ENCODE results near the gene RDH16. TPM values are rescaled to one million over a fixed set of nuclear protein-coding genes. Genes with fewer than 3 reads are reported as not detected.

Gene RDH16
- total RNA-seq, 1 experiment from 2014 or later, result 0.59 TPM

DNA sequence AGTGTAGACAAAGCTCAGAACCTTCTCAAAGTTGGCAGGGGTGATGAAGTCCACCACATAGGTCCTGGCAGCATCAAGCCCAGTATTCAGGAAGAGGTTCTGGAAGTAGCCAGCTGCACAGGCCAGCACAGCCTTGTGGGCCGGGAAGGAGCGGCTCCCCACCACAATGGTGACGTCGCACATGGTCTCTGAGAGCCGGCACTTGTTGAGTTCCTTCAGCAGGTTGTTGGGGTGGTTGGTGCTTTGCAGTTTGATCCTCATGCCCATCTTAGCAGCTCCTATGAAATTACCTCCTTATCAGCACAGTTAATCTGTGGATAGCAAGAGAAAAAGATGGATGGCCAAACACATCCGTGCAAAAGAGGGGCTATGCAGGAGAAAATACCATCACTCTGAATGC is 47.2 kb upstream of the RDH16 start (continued):
- TF ChIP-seq POLR2AphosphoS5 (IDR thresholded peaks at IDR 0.05; ENCODE audit: low read depth, low read length), result no peak

DNA sequence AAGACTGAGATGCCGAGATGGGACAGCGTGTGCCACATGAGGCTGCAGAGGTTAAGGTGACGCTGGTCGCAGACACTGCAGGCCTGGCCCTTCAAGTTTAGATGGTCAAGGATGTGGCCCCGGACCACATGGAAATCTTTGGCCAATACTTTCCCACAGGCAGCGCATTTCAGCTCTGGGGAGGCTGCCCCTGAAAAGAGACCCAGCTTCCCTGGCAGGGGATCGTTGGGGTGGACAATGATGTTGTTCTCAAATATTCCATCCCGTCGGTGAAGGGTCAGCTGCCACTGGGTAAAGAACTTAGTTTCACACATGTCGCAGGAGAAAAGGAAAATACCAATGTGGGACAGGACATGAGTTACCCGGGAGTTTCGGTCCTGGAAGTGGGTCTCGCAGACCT is 46.0 kb upstream of the RDH16 start:
- Histone ChIP-seq H3K4me1 (ENCODE audit: control insufficient read depth in 1 of 2, insufficient read depth in 2 of 2, low read length in 2 of 2) (peaks cover 4 to 24% of the 10 kb centered on the region in 2 experiments), H3K79me2 (ENCODE audit: insufficient read depth, low read length) (peaks cover 54% of the 10 kb centered on the region), H4K20me1 (ENCODE audit: insufficient read depth) (no peaks in the 10 kb centered on the region), H3K9ac (ENCODE audit: low read length) (no peak overlapping the region), H2AFZ (ENCODE audit: low read depth, low read length, poor library complexity, severe bottlenecking) (no peak overlapping the region), H3K9me2 (ENCODE audit: insufficient read depth) (no peaks in the 10 kb centered on the region), H3K36me3 (ENCODE audit: control insufficient read depth in 1 of 2, insufficient read depth in 2 of 2, low read length in 2 of 2) (peaks cover 23 to 31% of the 10 kb centered on the region in 2 experiments), H3K4me2 (ENCODE audit: low read length) (no peak overlapping the region), H3K9me3 (ENCODE audit: control insufficient read depth in 1 of 2, insufficient read depth in 1 of 2, low read depth in 1 of 2, low read length in 2 of 2) (no peaks in the 10 kb centered on the region), H3K27ac (ENCODE audit: low read depth, low read length) (no peak overlapping the region), H3K4me3 (replicated peaks in 1 of 2; ENCODE audit: low read depth in 1 of 2, low read length in 2 of 2) (no peak overlapping the region), H3K27me3 (ENCODE audit: insufficient read depth, low read length) (no peaks in the 10 kb centered on the region)
- TF ChIP-seq RAD21 (IDR thresholded peaks at IDR 0.05; ENCODE audit: low read depth), result no peak
- TF ChIP-seq ELF1 (IDR thresholded peaks at IDR 0.05; ENCODE audit: borderline replicate concordance, low read depth), result no peak
- no peak for TF ChIP-seq EZH2phosphoT487 (IDR thresholded peaks at IDR 0.05; ENCODE audit: borderline replicate concordance)
- TF ChIP-seq CBX3 (IDR thresholded peaks at IDR 0.05; ENCODE audit: low read depth), result no peak
- TF ChIP-seq JUND (IDR thresholded peaks at IDR 0.05), result no peak
- TF ChIP-seq POLR2AphosphoS5 (IDR thresholded peaks at IDR 0.05; ENCODE audit: low read depth, low read length), result no peak
- TF ChIP-seq SRF (IDR thresholded peaks at IDR 0.05; ENCODE audit: low read depth), result no peak
- no peak for TF ChIP-seq FOSL1 (IDR thresholded peaks at IDR 0.05; ENCODE audit: low read depth)
- TF ChIP-seq TCF7L2 (IDR thresholded peaks at IDR 0.05; ENCODE audit: borderline replicate concordance, extremely low read depth, insufficient read depth, insufficient read length), result no peak
- TF ChIP-seq REST (IDR thresholded peaks at IDR 0.05; ENCODE audit: low read depth), result no peak
- TF ChIP-seq CTCF (IDR thresholded peaks at IDR 0.05 in 2 of 3, conservative IDR thresholded peaks at IDR 0.05 in 1 of 3; ENCODE audit: borderline replicate concordance in 1 of 3, insufficient read depth in 1 of 3, low read depth in 2 of 3, low read length in 2 of 3), result no peak
- no peak for TF ChIP-seq SP1 (IDR thresholded peaks at IDR 0.05; ENCODE audit: low read depth)
- no peak for TF ChIP-seq ATF3 (IDR thresholded peaks at IDR 0.05)
- no peak for TF ChIP-seq EZH2 (IDR thresholded peaks at IDR 0.05)
- TF ChIP-seq, protein P1, sequence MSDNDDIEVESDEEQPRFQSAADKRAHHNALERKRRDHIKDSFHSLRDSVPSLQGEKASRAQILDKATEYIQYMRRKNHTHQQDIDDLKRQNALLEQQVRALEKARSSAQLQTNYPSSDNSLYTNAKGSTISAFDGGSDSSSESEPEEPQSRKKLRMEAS (IDR thresholded peaks at IDR 0.05), result no peak
- TF ChIP-seq ZNF274 (IDR thresholded peaks at IDR 0.05; ENCODE audit: low read depth, low read length), result no peak
- TF ChIP-seq SIN3A (IDR thresholded peaks at IDR 0.05; ENCODE audit: low read depth), result no peak
- TF ChIP-seq ZFX (IDR thresholded peaks at IDR 0.05), result no peak
- RAD21 ChIA-PET (ENCODE audit: low non-redundant PET in 1 of 2, low total read pairs in 2 of 2, uncharacterized antibody in 2 of 2, unreplicated experiment in 2 of 2), result no interaction called here
- intact Hi-C loops (cut with micrococcal nuclease), result no loop called here
- POLR2A ChIA-PET, result no interaction called here
- no TSS peak for BruUV-seq (replicated peaks)
- CTCF ChIA-PET, result interaction anchor here (1.5 kb wide), 1 partner anchor 18 kb away, joined by 3 read pairs; no protein-coding TSS in a partner anchor
- no peak for ATAC-seq
- DNase-seq (ENCODE audit: low read depth, low spot score), result no peak
